GM19193 (cell line): ENCODE data around the gene IRAK2.

ENCODE experiments used
- POLR2A ChIP-seq: IDR thresholded peaks from 4 replicates; pipeline ENCODE4 v1.6.1; 2011; ENCODE audit not compliant: insufficient read depth, insufficient read length; ENCODE audit errors: extremely low read depth

Gene IRAK2

GRCh38 chr3:10180738-10181295 lies 16.1 kb downstream of the IRAK2 start:
- no peak for TF ChIP-seq POLR2A

- no peak for TF ChIP-seq POLR2A
Measured at GRCh38 chr3:10182950-10183349, 18.2 kb downstream of the IRAK2 start.

GRCh38 chr3:10184250-10184649 lies 19.5 kb downstream of the IRAK2 start:
- TF ChIP-seq POLR2A, result no peak

GRCh38 chr3:10185804-10186762 lies 21.4 kb downstream of the IRAK2 start:
- no peak for TF ChIP-seq POLR2A

GRCh38 chr3:10187290-10187876 lies 22.7 kb downstream of the IRAK2 start:
- TF ChIP-seq POLR2A, result no peak

GRCh38 chr3:10187944-10188343 lies 23.2 kb downstream of the IRAK2 start:
- TF ChIP-seq POLR2A, result no peak

GRCh38 chr3:10188804-10189556 lies 24.3 kb downstream of the IRAK2 start:
- TF ChIP-seq POLR2A, result no peak

GRCh38 chr3:10189557-10190354 lies 25.0 kb downstream of the IRAK2 start:
- no peak for TF ChIP-seq POLR2A

GRCh38 chr3:10192953-10193691 lies 28.4 kb downstream of the IRAK2 start:
- no peak for TF ChIP-seq POLR2A

- no peak for TF ChIP-seq POLR2A
Measured at GRCh38 chr3:10193692-10194327, 29.1 kb downstream of the IRAK2 start.

GRCh38 chr3:10194328-10195071 lies 29.8 kb downstream of the IRAK2 start:
- TF ChIP-seq POLR2A, result no peak

- TF ChIP-seq POLR2A, result no peak
Measured at GRCh38 chr3:10195366-10196089, 30.8 kb downstream of the IRAK2 start.
